OCI-LY1 (cell line): ENCODE data around the gene TOMM22.

Experiments used
- H2AFZ ChIP-seq: fragments of 200-600 bp; sonication (generic), shearing (Covaris generic); 2 replicates; pipeline ENCODE4 v1.6.0; 2014; ENCODE audit warnings: antibody characterized with exemption, mild to moderate bottlenecking, low read length
- H3F3A ChIP-seq: fragments of 200-600 bp; sonication (generic), shearing (Covaris generic); 2 replicates; pipeline ENCODE4 v1.6.0; 2014; ENCODE audit warnings: mild to moderate bottlenecking, antibody characterized with exemption, low read length, moderate library complexity; ENCODE audit not compliant: insufficient read depth
- H3K27ac ChIP-seq: fragments of 200-600 bp; sonication (generic); 2 replicates; pipeline ENCODE4 v1.5.1; 2014; ENCODE audit warnings: low read length, mixed run types, mild to moderate bottlenecking, low read depth; ENCODE audit not compliant: poor library complexity, severe bottlenecking
- H3K27me3 ChIP-seq: fragments of 200-600 bp; sonication (generic); 2 replicates; pipeline ENCODE4 v1.6.0; 2014; ENCODE audit warnings: antibody characterized with exemption, mild to moderate bottlenecking, low read length, moderate library complexity; ENCODE audit not compliant: insufficient read depth
- H3K36me3 ChIP-seq: fragments of 200-600 bp; sonication (generic); 2 replicates; pipeline ENCODE4 v1.6.1; 2014; ENCODE audit warnings: mild to moderate bottlenecking, antibody characterized with exemption, low read length, moderate library complexity, mixed read lengths; ENCODE audit not compliant: insufficient read depth
- H3K4me1 ChIP-seq: fragments of 200-600 bp; sonication (generic); 2 replicates; pipeline ENCODE4 v1.5.1; 2014; ENCODE audit warnings: mild to moderate bottlenecking, low read length, moderate library complexity; ENCODE audit not compliant: insufficient read depth, severe bottlenecking
- H3K4me2 ChIP-seq: fragments of 200-600 bp; sonication (generic), shearing (Covaris generic); 2 replicates; pipeline ENCODE4 v1.6.1; 2014; ENCODE audit warnings: low read length
- H3K4me3 ChIP-seq: fragments of 200-600 bp; sonication (generic); 2 replicates; pipeline ENCODE4 v1.5.1; 2014; ENCODE audit warnings: low read length, low read depth, mild to moderate bottlenecking, mixed read lengths; ENCODE audit not compliant: poor library complexity, severe bottlenecking
- H3K79me2 ChIP-seq: fragments of 200-600 bp; shearing (Covaris generic); 2 replicates; pipeline ENCODE4 v1.6.1; 2016; ENCODE audit warnings: mixed run types, low read length, mixed read lengths; ENCODE audit not compliant: insufficient read depth
- H3K9ac ChIP-seq: fragments of 200-600 bp; sonication (generic), shearing (Covaris generic); 2 replicates; pipeline ENCODE4 v1.6.1; 2014; ENCODE audit warnings: mild to moderate bottlenecking, low read length, mixed read lengths
- H3K9me2 ChIP-seq: fragments of 200-600 bp; sonication (generic), shearing (Covaris generic); 2 replicates; pipeline ENCODE4 v1.6.1; 2014; ENCODE audit warnings: low read depth, mild to moderate bottlenecking, low read length, mixed read lengths
- H3K9me3 ChIP-seq: fragments of 200-600 bp; shearing (Covaris generic); 2 replicates; pipeline ENCODE4 v1.6.1; 2014; ENCODE audit warnings: low read length, mixed read lengths
- H4K20me1 ChIP-seq: fragments of 200-600 bp; sonication (generic), shearing (Covaris generic); 2 replicates; pipeline ENCODE4 v1.6.0; 2016; ENCODE audit warnings: mild to moderate bottlenecking, low read length; ENCODE audit not compliant: insufficient read depth
- EZH2 ChIP-seq: fragments of 200-600 bp; sonication (generic), shearing (Covaris generic); IDR thresholded peaks from 2 replicates; pipeline ENCODE4 v1.8.0; 2017; ENCODE audit warnings: borderline replicate concordance, mixed run types, mild to moderate bottlenecking, antibody characterized with exemption, low read length, moderate library complexity, mixed read lengths
- TF ChIP-seq, protein P1 (sequence below): fragments of 200-600 bp; sonication (generic), shearing (Covaris generic); IDR thresholded peaks from 2 replicates; pipeline ENCODE4 v1.5.1; 2017; ENCODE audit warnings: mild to moderate bottlenecking, antibody characterized with exemption, low read length, moderate library complexity, mixed read lengths

TOMM22 gene

GRCh38 chr22:38698407-38699094, 16.8 kb downstream of the TOMM22 start:
- no peaks in the 10 kb centered on the region for H4K20me1 ChIP-seq
- H3K4me2 ChIP-seq, result peak overlapping the region; percentile 94
- no peaks in the 10 kb centered on the region for H3K9me2 ChIP-seq
- H3F3A ChIP-seq, result 0 out of 2 replicates have a peak, but pooled peaks cover 3% of the 10 kb centered on the region
- no peak overlapping the region for H2AFZ ChIP-seq
- 0 out of 2 replicates have a peak, but pooled peaks cover 4% of the 10 kb centered on the region for H3K79me2 ChIP-seq
- no peak overlapping the region; the same call in 1 of the 2 replicates for H3K9ac ChIP-seq
- peak overlapping the region; percentile 70 for H3K4me3 ChIP-seq
- H3K27me3 ChIP-seq, result no peaks in the 10 kb centered on the region
- peak overlapping the region; percentile 60 for H3K27ac ChIP-seq
- peaks cover 11% of the 10 kb centered on the region; the same call in 1 of the 2 replicates for H3K36me3 ChIP-seq
- no peaks in the 10 kb centered on the region for H3K9me3 ChIP-seq
- no peak for TF ChIP-seq EZH2
- peaks cover 52% of the 10 kb centered on the region for H3K4me1 ChIP-seq

DNA sequence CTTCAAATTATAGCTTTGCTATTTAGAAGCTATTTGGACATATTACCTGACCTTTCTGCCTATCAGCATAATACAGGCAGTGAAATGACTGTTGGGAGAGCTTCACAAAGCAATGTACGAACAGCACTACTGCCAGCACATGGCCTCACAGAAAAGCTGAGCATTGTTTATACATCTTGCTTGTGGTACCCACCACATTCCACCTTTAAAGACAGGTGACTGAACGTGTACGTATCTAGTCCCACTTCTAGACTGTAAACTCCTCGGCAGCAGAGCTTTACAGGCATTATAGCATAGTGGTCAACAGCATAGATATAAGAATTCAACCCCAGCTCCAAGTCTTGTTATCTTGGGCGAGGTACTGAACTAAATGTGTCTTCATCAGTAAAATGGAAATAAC, 17.4 kb downstream of the TOMM22 start:
- Histone ChIP-seq H3K27me3 (no peaks in the 10 kb centered on the region), H3K79me2 (0 out of 2 replicates have a peak, but pooled peaks cover 4% of the 10 kb centered on the region), H2AFZ (no peak overlapping the region), H3K4me1 (peaks cover 56% of the 10 kb centered on the region), H4K20me1 (no peaks in the 10 kb centered on the region), H3K4me3 (peak overlapping the region; percentile 70), H3K36me3 (peaks cover 8% of the 10 kb centered on the region; the same call in 1 of the 2 replicates), H3K9me3 (no peaks in the 10 kb centered on the region), H3F3A (0 out of 2 replicates have a peak, but pooled peaks cover 3% of the 10 kb centered on the region), H3K9me2 (no peaks in the 10 kb centered on the region), H3K4me2 (peak overlapping the region; percentile 94), H3K27ac (peak overlapping the region; percentile 60), H3K9ac (peak overlapping the region; percentile 94; the same call in 1 of the 2 replicates)
- TF ChIP-seq, protein P1, sequence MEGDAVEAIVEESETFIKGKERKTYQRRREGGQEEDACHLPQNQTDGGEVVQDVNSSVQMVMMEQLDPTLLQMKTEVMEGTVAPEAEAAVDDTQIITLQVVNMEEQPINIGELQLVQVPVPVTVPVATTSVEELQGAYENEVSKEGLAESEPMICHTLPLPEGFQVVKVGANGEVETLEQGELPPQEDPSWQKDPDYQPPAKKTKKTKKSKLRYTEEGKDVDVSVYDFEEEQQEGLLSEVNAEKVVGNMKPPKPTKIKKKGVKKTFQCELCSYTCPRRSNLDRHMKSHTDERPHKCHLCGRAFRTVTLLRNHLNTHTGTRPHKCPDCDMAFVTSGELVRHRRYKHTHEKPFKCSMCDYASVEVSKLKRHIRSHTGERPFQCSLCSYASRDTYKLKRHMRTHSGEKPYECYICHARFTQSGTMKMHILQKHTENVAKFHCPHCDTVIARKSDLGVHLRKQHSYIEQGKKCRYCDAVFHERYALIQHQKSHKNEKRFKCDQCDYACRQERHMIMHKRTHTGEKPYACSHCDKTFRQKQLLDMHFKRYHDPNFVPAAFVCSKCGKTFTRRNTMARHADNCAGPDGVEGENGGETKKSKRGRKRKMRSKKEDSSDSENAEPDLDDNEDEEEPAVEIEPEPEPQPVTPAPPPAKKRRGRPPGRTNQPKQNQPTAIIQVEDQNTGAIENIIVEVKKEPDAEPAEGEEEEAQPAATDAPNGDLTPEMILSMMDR, result no peak
- TF ChIP-seq EZH2, result no peak

- Histone ChIP-seq H3K9me3 (no peaks in the 10 kb centered on the region), H3K9ac (peak overlapping the region; percentile 94), H2AFZ (no peak overlapping the region), H3K79me2 (0 out of 2 replicates have a peak, but pooled peaks cover 4% of the 10 kb centered on the region), H3F3A (0 out of 2 replicates have a peak, but pooled peaks cover 3% of the 10 kb centered on the region), H3K36me3 (peaks cover 5% of the 10 kb centered on the region; the same call in 1 of the 2 replicates), H3K27me3 (no peaks in the 10 kb centered on the region), H3K27ac (peak overlapping the region; percentile 60), H3K9me2 (no peaks in the 10 kb centered on the region), H3K4me3 (peak overlapping the region; percentile 70), H4K20me1 (no peaks in the 10 kb centered on the region), H3K4me1 (peaks cover 60% of the 10 kb centered on the region), H3K4me2 (peak overlapping the region; percentile 94)
- TF ChIP-seq, protein P1, result no peak
Measured at GRCh38 chr22:38699784-38700183, 18.0 kb downstream of the TOMM22 start.
